Mesendoderm (in vitro differentiated cells): Measurements from ENCODE around the gene TMTC2.

Experiments used
- DNase-seq: peaks from one replicate; pipeline ENCODE4 v3.0.0; 2013
- H2AK5ac ChIP-seq: 2 replicates; pipeline ENCODE4 v1.6.1; 2013; ENCODE audit warnings: low read length, inconsistent platforms
- H2BK120ac ChIP-seq: 2 replicates; pipeline ENCODE4 v1.6.1; 2013; ENCODE audit warnings: low read depth, mild to moderate bottlenecking, low read length, moderate library complexity, mixed read lengths
- H2BK15ac ChIP-seq: replicated peaks from 2 replicates; pipeline ENCODE4 v1.6.1; 2013; ENCODE audit warnings: low read depth, mild to moderate bottlenecking, moderate library complexity
- H2BK5ac ChIP-seq: 2 replicates; pipeline ENCODE4 v1.6.1; 2013; ENCODE audit warnings: low read length, inconsistent platforms
- H3K18ac ChIP-seq: 2 replicates; pipeline ENCODE4 v1.6.1; 2013; ENCODE audit warnings: mild to moderate bottlenecking, low read length, mixed read lengths
- H3K23ac ChIP-seq: one replicate; pipeline ENCODE4 v1.6.1; 2013; ENCODE audit warnings: low read length
- H3K27ac ChIP-seq: 2 replicates; pipeline ENCODE4 v1.5.1; 2013; ENCODE audit warnings: low read depth, mild to moderate bottlenecking, inconsistent platforms, low read length, moderate library complexity
- H3K27me3 ChIP-seq: 2 replicates; pipeline ENCODE4 v1.6.1; 2013; ENCODE audit warnings: low read length, control low read depth, mild to moderate bottlenecking, inconsistent platforms; ENCODE audit not compliant: insufficient read depth, poor library complexity
- H3K36me3 ChIP-seq: 2 replicates; pipeline ENCODE4 v1.6.1; 2013; ENCODE audit warnings: low read length, inconsistent platforms; ENCODE audit not compliant: control insufficient read depth, insufficient read depth
- H3K4ac ChIP-seq: one replicate; pipeline ENCODE4 v1.6.1; 2013; ENCODE audit warnings: low read depth, mild to moderate bottlenecking, low read length, moderate library complexity
- H3K4me1 ChIP-seq: 2 replicates; pipeline ENCODE4 v1.6.1; 2013; ENCODE audit warnings: low read depth, low read length, inconsistent platforms; ENCODE audit not compliant: control insufficient read depth
- H3K4me2 ChIP-seq: 2 replicates; pipeline ENCODE4 v1.6.1; 2013; ENCODE audit warnings: low read length
- H3K4me3 ChIP-seq: 2 replicates; pipeline ENCODE4 v1.5.1; 2013; ENCODE audit warnings: mild to moderate bottlenecking, low read length
- H3K56ac ChIP-seq: one replicate; pipeline ENCODE4 v1.6.1; 2013; ENCODE audit warnings: low read length
- H3K79me1 ChIP-seq: 2 replicates; pipeline ENCODE4 v1.6.1; 2013; ENCODE audit warnings: low read length, inconsistent platforms
- H3K79me2 ChIP-seq: 2 replicates; pipeline ENCODE4 v1.6.1; 2013; ENCODE audit warnings: mild to moderate bottlenecking, low read length; ENCODE audit not compliant: control insufficient read depth, insufficient read depth
- H3K9ac ChIP-seq: 2 replicates; pipeline ENCODE4 v1.6.1; 2013; ENCODE audit warnings: low read length, inconsistent platforms
- H4K5ac ChIP-seq: one replicate; pipeline ENCODE4 v1.6.1; 2013; ENCODE audit warnings: low read length
- H4K8ac ChIP-seq: one replicate; pipeline ENCODE4 v1.6.1; 2013; ENCODE audit warnings: low read depth, mild to moderate bottlenecking, control low read depth, low read length, moderate library complexity
- WGBS: extraction: QIAGEN DNeasy Blood & Tissue Kit; methylation state at CpG from one replicate; pipeline ENCODE4 v1.1.7; 2013; ENCODE audit warnings: low lambda C conversion rate, missing lambda C conversion rate; ENCODE audit not compliant: insufficient coverage; ENCODE audit errors: extremely low coverage; 5-methylcytosine and 5-hydroxymethylcytosine counted together

Gene TMTC2

DNA sequence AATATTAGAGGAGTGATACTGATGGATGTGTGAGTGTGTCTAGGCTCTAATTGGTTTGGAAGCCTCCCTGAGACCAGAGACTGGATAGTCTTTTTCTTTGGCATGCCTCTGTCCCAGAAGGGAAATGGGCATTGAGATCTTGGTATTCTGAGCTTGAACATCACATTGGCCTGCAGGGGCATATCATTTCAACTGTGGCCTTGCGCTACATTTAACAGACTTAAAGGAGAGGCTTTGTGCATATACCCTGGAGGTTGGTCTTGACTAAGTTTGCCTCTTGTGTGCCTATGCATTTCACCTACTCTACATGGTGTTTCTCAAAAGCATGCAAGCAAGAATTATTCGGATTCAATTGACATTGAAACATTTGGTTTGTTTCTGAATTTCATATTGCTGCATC is 185.4 kb downstream of the TMTC2 start:
- Histone ChIP-seq H3K4ac (no peak overlapping the region), H2BK120ac (no peak overlapping the region), H3K23ac (no peak overlapping the region), H3K56ac (no peak overlapping the region), H4K5ac (no peak overlapping the region), H3K27ac (no peak overlapping the region), H3K4me1 (peaks cover 6% of the 10 kb centered on the region), H3K9ac (no peak overlapping the region), H3K27me3 (no peaks in the 10 kb centered on the region), H2BK5ac (no peak overlapping the region), H3K18ac (no peak overlapping the region), H3K36me3 (no peaks in the 10 kb centered on the region), H2BK15ac (no peak overlapping the region), H3K4me2 (no peak overlapping the region), H4K8ac (no peak overlapping the region), H3K4me3 (no peak overlapping the region), H2AK5ac (no peak overlapping the region), H3K79me2 (no peaks in the 10 kb centered on the region), H3K79me1 (peaks cover 2% of the 10 kb centered on the region)
- WGBS = no CpG with 5 or more reads among the region's 2 CpGs
- DNase-seq = no peak

DNA sequence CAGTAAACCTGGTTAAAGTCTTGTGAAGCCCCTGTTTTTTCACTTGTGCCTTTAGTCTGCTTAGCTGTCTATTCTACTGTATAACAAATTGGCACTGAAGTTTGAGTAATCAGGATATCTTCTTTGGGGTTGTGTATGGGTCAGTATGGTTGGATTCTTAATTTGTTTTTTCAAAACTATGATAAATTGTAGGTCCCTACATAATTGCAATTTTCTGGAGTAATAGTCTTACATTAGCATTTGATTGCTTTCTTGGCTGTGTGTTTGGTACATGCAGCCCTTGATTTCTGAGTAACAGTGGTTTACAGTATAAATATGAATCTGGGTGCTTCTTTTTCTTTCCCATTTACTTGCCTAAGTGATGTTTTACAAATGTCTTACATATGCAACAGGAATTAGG is 186.6 kb downstream of the TMTC2 start:
- Histone ChIP-seq H4K8ac (no peak overlapping the region), H3K18ac (no peak overlapping the region), H3K27ac (no peak overlapping the region), H3K36me3 (no peaks in the 10 kb centered on the region), H3K4ac (no peak overlapping the region), H3K23ac (no peak overlapping the region), H3K4me1 (peaks cover 6% of the 10 kb centered on the region), H3K79me2 (no peaks in the 10 kb centered on the region), H2BK120ac (no peak overlapping the region), H3K56ac (no peak overlapping the region), H3K4me2 (no peak overlapping the region), H2BK15ac (no peak overlapping the region), H4K5ac (no peak overlapping the region), H3K4me3 (no peak overlapping the region), H2AK5ac (no peak overlapping the region), H3K27me3 (no peaks in the 10 kb centered on the region), H2BK5ac (no peak overlapping the region), H3K79me1 (peaks cover 2% of the 10 kb centered on the region), H3K9ac (no peak overlapping the region)
- no peak for DNase-seq

DNA sequence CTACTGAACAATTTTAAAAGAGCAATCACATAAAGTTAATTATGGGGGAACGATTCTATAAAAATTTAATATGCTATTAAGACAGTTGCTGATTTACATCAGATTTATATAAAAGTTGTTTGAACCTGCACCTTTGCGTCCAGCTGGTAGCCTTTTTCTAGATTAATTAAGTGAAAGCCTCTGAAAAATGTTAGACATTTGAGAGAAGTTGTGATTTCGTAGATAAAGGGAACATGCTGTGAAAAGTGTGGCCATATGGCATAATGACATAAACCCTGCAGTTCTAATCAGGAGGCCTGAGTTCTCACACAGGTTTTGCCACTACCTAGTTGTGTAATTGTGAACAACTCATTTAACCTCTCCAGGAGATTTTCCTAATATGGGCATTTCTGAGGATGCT is 187.2 kb downstream of the TMTC2 start:
- H3K23ac ChIP-seq = no peak overlapping the region
- H3K4me2 ChIP-seq = no peak overlapping the region
- no peak overlapping the region for H2BK5ac ChIP-seq
- no peak overlapping the region for H3K27ac ChIP-seq
- no peak overlapping the region for H4K8ac ChIP-seq
- H4K5ac ChIP-seq = no peak overlapping the region
- H3K18ac ChIP-seq = no peak overlapping the region
- peaks cover 6% of the 10 kb centered on the region for H3K4me1 ChIP-seq
- DNase-seq = peak; percentile 76
- H3K9ac ChIP-seq = no peak overlapping the region
- no CpG with 5 or more reads among the region's 3 CpGs for WGBS
- H2BK120ac ChIP-seq = no peak overlapping the region
- no peaks in the 10 kb centered on the region for H3K27me3 ChIP-seq
- H3K79me1 ChIP-seq = peaks cover 2% of the 10 kb centered on the region
- no peak overlapping the region for H3K56ac ChIP-seq
- H3K79me2 ChIP-seq = no peaks in the 10 kb centered on the region
- H2AK5ac ChIP-seq = no peak overlapping the region
- H2BK15ac ChIP-seq = no peak overlapping the region
- H3K4me3 ChIP-seq = no peak overlapping the region
- H3K4ac ChIP-seq = no peak overlapping the region
- no peaks in the 10 kb centered on the region for H3K36me3 ChIP-seq

DNA sequence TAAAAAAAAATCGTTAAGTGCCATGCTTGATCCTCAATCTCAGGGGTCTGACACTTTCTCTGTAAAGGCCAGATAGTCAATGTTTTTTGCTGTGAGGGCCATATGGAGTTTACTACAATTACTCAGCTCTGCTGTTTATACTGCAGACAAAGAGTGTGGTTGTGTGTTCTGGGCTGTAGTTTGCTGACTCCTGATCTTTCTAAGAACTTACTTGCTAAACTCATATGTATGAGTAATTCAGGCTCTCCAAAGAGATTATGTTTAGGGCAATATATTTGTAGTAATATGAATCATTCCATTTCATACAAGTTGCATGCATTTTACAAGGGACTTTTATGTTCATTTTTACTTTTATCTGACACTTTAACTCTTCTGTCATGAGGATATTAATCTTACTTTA is 188.2 kb downstream of the TMTC2 start:
- no peak overlapping the region for H2BK120ac ChIP-seq
- H2BK5ac ChIP-seq = no peak overlapping the region
- no peaks in the 10 kb centered on the region for H3K36me3 ChIP-seq
- H3K23ac ChIP-seq = no peak overlapping the region
- no peak overlapping the region for H3K18ac ChIP-seq
- no peak for DNase-seq
- no peak overlapping the region for H3K4me3 ChIP-seq
- no peak overlapping the region for H3K4ac ChIP-seq
- no peak overlapping the region for H4K8ac ChIP-seq
- 100% methylated on average over 1 of the region's 1 CpG for WGBS
- H3K79me2 ChIP-seq = no peaks in the 10 kb centered on the region
- no peak overlapping the region for H3K56ac ChIP-seq
- H4K5ac ChIP-seq = no peak overlapping the region
- H3K4me1 ChIP-seq = peaks cover 6% of the 10 kb centered on the region
- no peak overlapping the region for H3K27ac ChIP-seq
- no peak overlapping the region for H3K9ac ChIP-seq
- H2AK5ac ChIP-seq = no peak overlapping the region
- H3K4me2 ChIP-seq = no peak overlapping the region
- H3K79me1 ChIP-seq = peaks cover 2% of the 10 kb centered on the region
- no peaks in the 10 kb centered on the region for H3K27me3 ChIP-seq
- H2BK15ac ChIP-seq = no peak overlapping the region

DNA sequence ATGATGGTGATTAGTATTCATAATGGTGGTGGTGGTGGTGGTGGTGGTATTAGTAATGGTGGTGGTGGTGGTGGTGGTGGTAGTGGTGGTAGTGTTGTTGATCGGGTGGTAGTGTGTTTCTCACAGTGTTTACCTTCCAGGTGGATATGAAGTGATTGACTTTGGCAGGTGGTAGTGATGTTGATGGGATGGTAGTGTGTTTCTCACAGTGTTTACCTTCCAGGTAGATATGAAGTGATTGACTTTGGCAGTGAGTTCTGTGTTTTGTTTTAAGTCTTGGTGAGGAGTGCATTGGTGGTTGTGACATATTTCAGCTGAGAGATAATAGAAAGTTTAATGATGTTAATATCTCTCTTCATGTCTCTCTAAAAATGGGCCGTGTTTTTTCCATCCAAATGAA is 189.4 kb downstream of the TMTC2 start:
- no peak overlapping the region for H3K4me2 ChIP-seq
- H3K79me1 ChIP-seq = peaks cover 2% of the 10 kb centered on the region
- H3K4me1 ChIP-seq = no peaks in the 10 kb centered on the region
- H3K18ac ChIP-seq = no peak overlapping the region
- H3K27ac ChIP-seq = no peak overlapping the region
- WGBS = no CpG with 5 or more reads among the region's 2 CpGs
- no peak overlapping the region for H2BK15ac ChIP-seq
- H3K9ac ChIP-seq = no peak overlapping the region
- H4K8ac ChIP-seq = no peak overlapping the region
- H3K23ac ChIP-seq = no peak overlapping the region
- H2BK5ac ChIP-seq = no peak overlapping the region
- H4K5ac ChIP-seq = no peak overlapping the region
- no peak overlapping the region for H3K56ac ChIP-seq
- H3K27me3 ChIP-seq = no peaks in the 10 kb centered on the region
- H3K4me3 ChIP-seq = no peak overlapping the region
- H2AK5ac ChIP-seq = no peak overlapping the region
- no peaks in the 10 kb centered on the region for H3K36me3 ChIP-seq
- no peak for DNase-seq
- no peak overlapping the region for H3K4ac ChIP-seq
- H3K79me2 ChIP-seq = no peaks in the 10 kb centered on the region
- H2BK120ac ChIP-seq = no peak overlapping the region

DNA sequence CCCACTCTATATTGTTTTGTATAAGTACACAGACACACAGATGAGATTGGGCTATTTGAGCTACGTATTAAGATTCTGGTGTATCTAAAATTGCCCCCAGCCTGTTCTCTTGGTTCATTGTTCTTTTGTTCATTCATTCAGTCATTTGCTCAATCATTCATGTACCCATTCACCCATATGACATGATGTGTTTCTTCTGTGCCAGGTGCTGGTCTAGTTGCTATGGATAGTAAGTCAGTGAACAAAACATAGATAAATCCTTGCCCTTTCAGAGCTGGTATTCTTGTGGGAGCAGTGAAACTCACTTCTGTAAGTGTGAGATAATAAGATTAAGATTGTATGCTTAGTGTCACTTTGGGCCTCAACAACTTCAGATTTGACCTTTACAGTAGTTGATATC is 191.3 kb downstream of the TMTC2 start:
- no peak overlapping the region for H3K4me3 ChIP-seq
- WGBS = no CpG with 5 or more reads among the region's 1 CpG
- H3K36me3 ChIP-seq = no peaks in the 10 kb centered on the region
- no peak overlapping the region for H3K9ac ChIP-seq
- no peak overlapping the region for H2BK5ac ChIP-seq
- DNase-seq = no peak
- no peaks in the 10 kb centered on the region for H3K79me2 ChIP-seq
- H3K79me1 ChIP-seq = peaks cover 2% of the 10 kb centered on the region
- H4K8ac ChIP-seq = no peak overlapping the region
- H3K23ac ChIP-seq = no peak overlapping the region
- no peak overlapping the region for H3K27ac ChIP-seq
- no peak overlapping the region for H2AK5ac ChIP-seq
- H3K27me3 ChIP-seq = no peaks in the 10 kb centered on the region
- H3K4me2 ChIP-seq = no peak overlapping the region
- no peak overlapping the region for H3K18ac ChIP-seq
- no peaks in the 10 kb centered on the region for H3K4me1 ChIP-seq
- H4K5ac ChIP-seq = no peak overlapping the region
- H2BK120ac ChIP-seq = no peak overlapping the region
- H3K4ac ChIP-seq = no peak overlapping the region
- H3K56ac ChIP-seq = no peak overlapping the region
- no peak overlapping the region for H2BK15ac ChIP-seq
